GM12801 (cell line): ENCODE data around the gene OXCT1.

ENCODE experiments used
- CTCF ChIP-seq: IDR thresholded peaks from one replicate; pipeline ENCODE4 v1.5.1; 2011; ENCODE audit warnings: control low read depth; ENCODE audit not compliant: insufficient read length; ENCODE audit errors: extremely low read depth

The OXCT1 gene

GRCh38 chr5:41681840-41682239 is 188.4 kb downstream of the OXCT1 start:
- TF ChIP-seq CTCF: no peak
